GM21367 (cell line): ENCODE results near the gene MGST2.
"Not testable (repeated sequence)": the region's sequence is repeated elsewhere in the genome, so short reads cannot be mapped to it uniquely, and the experiment has no call there.

Experiments
- ATAC-seq: cut with Tn5 transposase; IDR thresholded peaks from one replicate; pipeline ENCODE4 v1.9.1; 2021; ENCODE audit not compliant: unreplicated experiment

Gene MGST2

GRCh38 chr4:139698167-139698925 is 32.7 kb downstream of the MGST2 start:
- ATAC-seq, result not testable (repeated sequence)

GRCh38 chr4:139700568-139700967 is 34.9 kb downstream of the MGST2 start:
- ATAC-seq, result no peak

GRCh38 chr4:139704915-139705485 is 39.4 kb downstream of the MGST2 start:
- no peak for ATAC-seq

GRCh38 chr4:139709660-139710059 is 44.0 kb downstream of the MGST2 start:
- ATAC-seq, result no peak

GRCh38 chr4:139710073-139710472 is 44.5 kb downstream of the MGST2 start:
- no peak for ATAC-seq

GRCh38 chr4:139711461-139711860 is 45.8 kb downstream of the MGST2 start:
- ATAC-seq, result no peak

- ATAC-seq, result no peak
These were observed 47.3 kb downstream of the MGST2 start for GRCh38 chr4:139712882-139713281.

GRCh38 chr4:139715746-139716391 is 50.2 kb downstream of the MGST2 start:
- ATAC-seq, result no peak

GRCh38 chr4:139718358-139718757 is 52.7 kb downstream of the MGST2 start:
- no peak for ATAC-seq

- ATAC-seq, result no peak
These were observed 53.2 kb downstream of the MGST2 start for GRCh38 chr4:139718833-139719232.

- no peak for ATAC-seq
These were observed 53.9 kb downstream of the MGST2 start for GRCh38 chr4:139719381-139720101.

GRCh38 chr4:139720806-139721205 is 55.2 kb downstream of the MGST2 start:
- no peak for ATAC-seq

GRCh38 chr4:139721789-139722188 is 56.2 kb downstream of the MGST2 start:
- no peak for ATAC-seq

GRCh38 chr4:139725236-139725635 is 59.6 kb downstream of the MGST2 start:
- ATAC-seq, result no peak

GRCh38 chr4:139726615-139727014 is 61.0 kb downstream of the MGST2 start:
- ATAC-seq, result no peak

- ATAC-seq, result no peak
These were observed 62.5 kb downstream of the MGST2 start for GRCh38 chr4:139728146-139728545.

- no peak for ATAC-seq
These were observed 63.2 kb downstream of the MGST2 start for GRCh38 chr4:139728840-139729239.

- no peak for ATAC-seq
These were observed 67.5 kb downstream of the MGST2 start for GRCh38 chr4:139732991-139733570.

GRCh38 chr4:139734201-139734874 is 68.7 kb downstream of the MGST2 start:
- no peak for ATAC-seq

GRCh38 chr4:139734875-139735380 is 69.3 kb downstream of the MGST2 start:
- ATAC-seq, result peak; percentile 53
